HCT116 (cell line): ENCODE measurements around the gene ACACA.

ENCODE experiments used
- CEBPB ChIP-seq: IDR thresholded peaks from 2 replicates; pipeline ENCODE4 v1.6.1; 2012; ENCODE audit warnings: low read depth
- EZH2 ChIP-seq: fragments of 200-600 bp; sonication (generic); IDR thresholded peaks from 2 replicates; pipeline ENCODE4 v1.6.1; 2017; ENCODE audit warnings: antibody characterized with exemption, mixed run types
- EZH2phosphoT487 ChIP-seq: fragments of 200-600 bp; IDR thresholded peaks from 2 replicates; pipeline ENCODE4 v1.6.1; 2018; ENCODE audit warnings: antibody characterized with exemption, borderline replicate concordance
- POLR2A ChIP-seq: IDR thresholded peaks from 2 replicates; pipeline ENCODE4 v1.7.0; 2011; ENCODE audit warnings: borderline replicate concordance; ENCODE audit not compliant: insufficient read depth, insufficient read length; ENCODE audit errors: extremely low read depth
- TCF7L2 ChIP-seq: IDR thresholded peaks from 2 replicates; pipeline ENCODE4 v1.7.0; 2011; ENCODE audit warnings: borderline replicate concordance, inconsistent platforms; ENCODE audit not compliant: insufficient read depth, insufficient read length; ENCODE audit errors: extremely low read depth
- ZNF274 ChIP-seq: fragments of 200-500 bp; sonication (Bioruptor generic); IDR thresholded peaks from 2 replicates; pipeline ENCODE4 v1.6.1; 2014; ENCODE audit warnings: mild to moderate bottlenecking, low read depth, low read length, inconsistent platforms
- TF ChIP-seq, protein P1 (sequence below): IDR thresholded peaks from 2 replicates; pipeline ENCODE4 v1.6.1; 2012
- TF ChIP-seq, protein P2 (sequence below), 3 experiments: fragments of 200-600 bp in 1 of 3; sonication (generic) in 1 of 3; IDR thresholded peaks in 2 of 3; conservative IDR thresholded peaks in 1 of 3; 2 replicates each; pipeline ENCODE4 v1.5.1; 2012 to 2017; ENCODE audit warnings: low read depth in 2 of 3, low read length in 2 of 3, antibody characterized with exemption in 1 of 3, borderline replicate concordance in 1 of 3, control low read depth in 1 of 3, mild to moderate bottlenecking in 1 of 3, mixed read lengths in 1 of 3, mixed run types in 1 of 3, moderate library complexity in 1 of 3; ENCODE audit not compliant: insufficient read depth in 1 of 3

DNA sequence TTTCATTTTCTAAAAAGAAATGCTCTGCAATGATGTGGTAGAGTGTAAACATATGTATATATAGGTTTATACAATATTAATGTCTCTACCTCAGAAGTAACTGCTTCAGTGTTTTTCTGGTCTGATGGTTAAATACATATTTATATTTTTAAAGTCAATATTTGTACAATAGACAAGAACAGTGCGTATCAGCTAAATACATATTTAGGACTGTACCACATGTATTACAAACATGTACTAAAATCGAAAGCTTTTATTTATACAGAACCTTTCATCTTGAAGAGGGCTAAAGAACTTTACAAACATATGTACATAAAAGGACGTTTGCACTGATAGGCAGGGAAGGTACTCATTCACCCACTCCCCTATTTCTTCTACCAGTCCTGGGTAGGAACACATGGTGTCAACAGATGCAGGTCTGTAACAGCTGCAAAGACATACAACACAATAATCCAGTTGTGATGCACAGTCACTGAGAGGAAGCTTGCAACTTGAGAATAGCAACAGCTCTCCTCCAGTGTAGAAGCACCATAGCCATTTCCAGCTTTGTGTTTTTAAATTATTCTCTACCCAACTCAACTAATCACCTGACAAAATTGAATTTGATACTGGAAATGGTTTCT lies 237.8 kb downstream of the ACACA start:
- TF ChIP-seq ZNF274: no peak
- TF ChIP-seq, protein P1, sequence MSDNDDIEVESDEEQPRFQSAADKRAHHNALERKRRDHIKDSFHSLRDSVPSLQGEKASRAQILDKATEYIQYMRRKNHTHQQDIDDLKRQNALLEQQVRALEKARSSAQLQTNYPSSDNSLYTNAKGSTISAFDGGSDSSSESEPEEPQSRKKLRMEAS: no peak
- TF ChIP-seq, protein P2, sequence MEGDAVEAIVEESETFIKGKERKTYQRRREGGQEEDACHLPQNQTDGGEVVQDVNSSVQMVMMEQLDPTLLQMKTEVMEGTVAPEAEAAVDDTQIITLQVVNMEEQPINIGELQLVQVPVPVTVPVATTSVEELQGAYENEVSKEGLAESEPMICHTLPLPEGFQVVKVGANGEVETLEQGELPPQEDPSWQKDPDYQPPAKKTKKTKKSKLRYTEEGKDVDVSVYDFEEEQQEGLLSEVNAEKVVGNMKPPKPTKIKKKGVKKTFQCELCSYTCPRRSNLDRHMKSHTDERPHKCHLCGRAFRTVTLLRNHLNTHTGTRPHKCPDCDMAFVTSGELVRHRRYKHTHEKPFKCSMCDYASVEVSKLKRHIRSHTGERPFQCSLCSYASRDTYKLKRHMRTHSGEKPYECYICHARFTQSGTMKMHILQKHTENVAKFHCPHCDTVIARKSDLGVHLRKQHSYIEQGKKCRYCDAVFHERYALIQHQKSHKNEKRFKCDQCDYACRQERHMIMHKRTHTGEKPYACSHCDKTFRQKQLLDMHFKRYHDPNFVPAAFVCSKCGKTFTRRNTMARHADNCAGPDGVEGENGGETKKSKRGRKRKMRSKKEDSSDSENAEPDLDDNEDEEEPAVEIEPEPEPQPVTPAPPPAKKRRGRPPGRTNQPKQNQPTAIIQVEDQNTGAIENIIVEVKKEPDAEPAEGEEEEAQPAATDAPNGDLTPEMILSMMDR (IDR thresholded peaks at IDR 0.05 in 2 of 3, conservative IDR thresholded peaks at IDR 0.05 in 1 of 3; ENCODE audit: borderline replicate concordance in 1 of 3, insufficient read depth in 1 of 3, low read depth in 2 of 3, low read length in 2 of 3): no peak
- no peak for TF ChIP-seq TCF7L2
- no peak for TF ChIP-seq EZH2phosphoT487
- no peak for TF ChIP-seq EZH2
- no peak for TF ChIP-seq CEBPB
- no peak for TF ChIP-seq POLR2A
